ENCODE data around the gene TSPAN3.

TSPAN3 gene

DNA sequence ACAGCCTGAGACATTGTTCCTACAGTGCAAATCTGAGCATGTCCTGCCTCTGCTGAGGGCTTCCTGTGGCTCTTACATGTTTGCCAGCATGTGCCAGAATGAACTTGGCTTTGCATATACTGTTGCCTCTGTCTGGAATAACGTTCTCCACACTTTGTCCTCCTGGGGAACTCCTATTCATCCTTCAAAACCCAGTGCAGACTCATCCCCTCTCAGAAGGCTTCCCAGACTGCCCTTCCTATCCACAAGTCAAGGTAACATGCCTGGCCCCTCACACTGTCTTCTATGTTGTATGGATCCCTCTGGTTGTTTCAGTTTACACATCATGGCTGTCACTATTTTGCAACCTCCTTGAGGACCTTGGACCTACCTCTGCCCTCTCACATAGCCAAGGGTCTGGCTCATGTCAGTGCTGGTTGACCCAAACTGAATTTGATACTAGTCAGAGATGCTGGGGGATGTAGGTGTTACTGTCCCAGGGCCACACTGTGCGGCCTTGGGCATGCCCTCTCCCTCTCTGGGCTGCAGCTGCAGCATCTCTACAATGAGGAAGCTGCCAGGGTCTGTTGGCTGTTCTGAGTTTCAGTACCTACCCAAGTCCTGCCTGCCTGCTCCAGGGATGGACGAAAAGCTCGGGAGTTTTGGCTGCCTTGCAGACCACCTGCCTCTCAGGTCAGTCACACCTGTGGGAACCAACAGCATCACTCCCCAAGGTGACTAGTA lies 29.0 kb upstream of the TSPAN3 start:
- DNase-seq (ENCODE audit: low read depth) = no peak
- H3K4me3 ChIP-seq (ENCODE audit: low read depth, low read length) = no peak overlapping the region
- TF ChIP-seq POLR2A (IDR thresholded peaks at IDR 0.05; ENCODE audit: extremely low read depth, insufficient read length) (no peak), CTCF (IDR thresholded peaks at IDR 0.05; ENCODE audit: low read depth, low read length) (no peak), MYC (IDR thresholded peaks at IDR 0.05; ENCODE audit: low read depth, low read length) (no peak), MAX (IDR thresholded peaks at IDR 0.05; ENCODE audit: low read depth, low read length) (no peak)

DNA sequence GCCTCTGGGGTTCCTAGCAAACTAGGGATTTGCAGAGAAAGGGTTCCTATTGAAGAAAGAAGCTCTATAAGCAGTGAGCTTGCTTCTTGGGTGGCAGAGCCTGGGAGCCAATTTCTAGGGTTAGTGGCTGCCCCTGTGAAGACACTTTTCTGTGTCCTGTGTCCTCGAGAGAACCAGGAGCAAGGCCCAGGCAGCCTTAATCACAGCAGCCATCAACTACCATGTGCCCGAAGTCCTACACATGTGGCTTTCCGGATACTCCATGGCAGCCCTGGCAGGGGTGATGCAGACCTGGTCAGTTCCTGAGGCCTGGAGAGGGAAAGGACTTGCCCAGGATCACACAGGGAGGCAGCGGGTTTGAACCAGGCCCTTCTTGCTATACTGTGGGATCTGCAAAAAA lies 27.7 kb upstream of the TSPAN3 start:
- TF ChIP-seq MAX (IDR thresholded peaks at IDR 0.05; ENCODE audit: low read depth, low read length) = no peak
- TF ChIP-seq POLR2A (IDR thresholded peaks at IDR 0.05; ENCODE audit: extremely low read depth, insufficient read length) = no peak
- no peak for TF ChIP-seq CTCF (IDR thresholded peaks at IDR 0.05; ENCODE audit: low read depth, low read length)
- TF ChIP-seq MYC (IDR thresholded peaks at IDR 0.05; ENCODE audit: low read depth, low read length) = no peak
- DNase-seq (ENCODE audit: low read depth) = no peak
- H3K4me3 ChIP-seq (ENCODE audit: low read depth, low read length) = no peak overlapping the region

DNA sequence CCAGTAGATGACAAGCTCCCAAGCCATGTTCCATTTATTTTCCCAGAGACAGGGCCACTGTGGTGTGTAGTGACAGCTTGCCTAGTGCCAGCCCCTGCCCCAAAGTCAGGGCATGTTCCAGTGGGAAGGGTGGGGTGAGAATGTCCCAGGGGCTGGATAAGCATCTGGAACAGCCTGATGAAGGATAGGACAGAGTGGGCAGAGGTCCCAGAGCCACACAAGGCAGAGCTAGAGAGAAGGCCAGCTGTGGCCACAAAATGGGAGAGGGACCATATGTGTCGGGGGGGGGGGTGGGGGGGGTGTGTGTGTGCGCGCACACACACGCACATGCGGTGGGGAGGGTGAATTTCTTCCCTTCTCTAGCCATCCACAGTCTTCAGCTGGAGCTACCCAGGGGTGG lies 27.0 kb upstream of the TSPAN3 start:
- TF ChIP-seq MAX (IDR thresholded peaks at IDR 0.05; ENCODE audit: low read depth, low read length) = no peak
- TF ChIP-seq MYC (IDR thresholded peaks at IDR 0.05; ENCODE audit: low read depth, low read length) = no peak
- no peak for TF ChIP-seq CTCF (IDR thresholded peaks at IDR 0.05; ENCODE audit: low read depth, low read length)
- TF ChIP-seq POLR2A (IDR thresholded peaks at IDR 0.05; ENCODE audit: extremely low read depth, insufficient read length) = no peak
- DNase-seq (ENCODE audit: low read depth) = no peak
- H3K4me3 ChIP-seq (ENCODE audit: low read depth, low read length) = no peak overlapping the region

- TF ChIP-seq POLR2A (IDR thresholded peaks at IDR 0.05; ENCODE audit: extremely low read depth, insufficient read length) (no peak), CTCF (IDR thresholded peaks at IDR 0.05; ENCODE audit: low read depth, low read length) (no peak), MAX (IDR thresholded peaks at IDR 0.05; ENCODE audit: low read depth, low read length) (peak; percentile 13; the same call in 1 of the 2 replicates), MYC (IDR thresholded peaks at IDR 0.05; ENCODE audit: low read depth, low read length) (no peak)
- DNase-seq (ENCODE audit: low read depth) = peak; percentile 96
- no peak overlapping the region for H3K4me3 ChIP-seq (ENCODE audit: low read depth, low read length)
Measured at GRCh38 chr15:77097248-77097721, 26.4 kb upstream of the TSPAN3 start.

DNA sequence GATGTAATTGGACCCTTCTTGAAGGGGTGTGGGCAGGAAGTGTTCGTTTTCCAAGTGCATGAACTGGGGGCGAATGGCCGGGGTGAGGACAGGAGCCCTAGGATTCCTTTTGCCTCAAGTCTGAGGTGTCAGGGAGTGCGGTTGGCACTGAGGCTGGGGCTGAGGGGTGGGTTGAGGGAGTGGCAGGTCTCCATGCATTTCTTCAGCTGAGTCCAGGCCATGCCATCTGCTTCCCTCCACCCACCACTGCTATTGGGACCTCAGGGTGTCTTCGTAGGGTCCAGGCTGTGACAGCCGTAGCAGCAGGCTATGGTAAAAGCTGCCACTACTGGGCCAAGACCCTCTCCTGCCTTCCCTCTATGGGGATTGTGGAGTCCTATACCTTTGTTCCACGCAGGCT lies 25.6 kb upstream of the TSPAN3 start:
- DNase-seq (ENCODE audit: low read depth) = no peak
- no peak for TF ChIP-seq CTCF (IDR thresholded peaks at IDR 0.05; ENCODE audit: low read depth, low read length)
- TF ChIP-seq MYC (IDR thresholded peaks at IDR 0.05; ENCODE audit: low read depth, low read length) = no peak
- TF ChIP-seq MAX (IDR thresholded peaks at IDR 0.05; ENCODE audit: low read depth, low read length) = no peak
- no peak for TF ChIP-seq POLR2A (IDR thresholded peaks at IDR 0.05; ENCODE audit: extremely low read depth, insufficient read length)
- H3K4me3 ChIP-seq (ENCODE audit: low read depth, low read length) = no peak overlapping the region
